OCI-LY3 (cell line): ENCODE data around the gene ADAM8.

ENCODE experiments used
- H2AFZ ChIP-seq: fragments of 200-600, 300-600 bp; shearing (Covaris generic); 2 replicates; pipeline ENCODE4 v1.6.0; 2014; ENCODE audit warnings: antibody characterized with exemption, low read depth, low read length
- H3K27ac ChIP-seq: fragments of 200-600, 300-600 bp; sonication (generic); 2 replicates; pipeline ENCODE4 v1.5.1; 2014; ENCODE audit warnings: mild to moderate bottlenecking, low read length, moderate library complexity, mixed read lengths
- H3K27me3 ChIP-seq: fragments of 200-600, 300-600 bp; sonication (generic); 2 replicates; pipeline ENCODE4 v1.6.1; 2014; ENCODE audit warnings: low read depth, low read length, mixed read lengths
- H3K36me3 ChIP-seq: fragments of 200-600, 300-600 bp; sonication (generic); replicated peaks from 2 replicates; pipeline ENCODE3; 2014; ENCODE audit warnings: low read depth, low read length, mixed read lengths
- H3K4me1 ChIP-seq: fragments of 300-600, 200-600 bp; sonication (generic); 2 replicates; pipeline ENCODE4 v1.6.1; 2014; ENCODE audit warnings: low read length, mixed read lengths
- H3K4me2 ChIP-seq: fragments of 200-600, 300-600 bp; sonication (generic); 2 replicates; pipeline ENCODE4 v1.6.1; 2014; ENCODE audit warnings: low read length, mixed read lengths
- H3K4me3 ChIP-seq: fragments of 300-600, 200-600 bp; sonication (generic); 2 replicates; pipeline ENCODE4 v1.5.1; 2014; ENCODE audit warnings: antibody characterized with exemption, mild to moderate bottlenecking, low read length, moderate library complexity
- H3K79me2 ChIP-seq: fragments of 300-600, 200-600 bp; shearing (Covaris generic); 2 replicates; pipeline ENCODE4 v1.6.1; 2014; ENCODE audit warnings: mild to moderate bottlenecking, low read length, mixed read lengths
- H3K9ac ChIP-seq: fragments of 300-600, 200-600 bp; shearing (Covaris generic); 2 replicates; pipeline ENCODE4 v1.6.0; 2014; ENCODE audit warnings: mild to moderate bottlenecking, low read length, moderate library complexity
- H3K9me3 ChIP-seq: fragments of 200-600, 300-600 bp; shearing (Covaris generic); 2 replicates; pipeline ENCODE4 v1.6.1; 2014; ENCODE audit warnings: low read length, mixed read lengths; ENCODE audit not compliant: insufficient read depth
- H4K20me1 ChIP-seq: fragments of 200-600, 300-600 bp; sonication (generic); 2 replicates; pipeline ENCODE4 v1.6.1; 2016; ENCODE audit warnings: low read length, mixed read lengths; ENCODE audit not compliant: insufficient read depth
- CTCF ChIP-seq: fragments of 200-600, 300-600 bp; sonication (generic); IDR thresholded peaks from 2 replicates; pipeline ENCODE4 v1.5.1; 2014; ENCODE audit warnings: antibody characterized with exemption, low read length, low read depth
- EZH2phosphoT487 ChIP-seq: fragments of 200-600 bp; shearing (Covaris generic); IDR thresholded peaks from 2 replicates; pipeline ENCODE4 v1.6.1; 2018; ENCODE audit warnings: antibody characterized with exemption, mixed run types, low read depth

Gene ADAM8

GRCh38 chr10:133309720-133310398 lies 33.2 kb upstream of the ADAM8 start:
- H3K36me3 ChIP-seq: peaks cover 4% of the 10 kb centered on the region
- peaks cover 27% of the 10 kb centered on the region for H3K4me1 ChIP-seq
- H3K27me3 ChIP-seq: no peaks in the 10 kb centered on the region
- no peak overlapping the region for H3K9ac ChIP-seq
- H3K9me3 ChIP-seq: no peaks in the 10 kb centered on the region
- no peak for TF ChIP-seq EZH2phosphoT487
- no peak for TF ChIP-seq CTCF
- H3K27ac ChIP-seq: no peak overlapping the region
- H3K79me2 ChIP-seq: peaks cover 35% of the 10 kb centered on the region
- H2AFZ ChIP-seq: no peak overlapping the region
- peak overlapping the region; percentile 100; the same call in 1 of the 2 replicates for H3K4me3 ChIP-seq
- H4K20me1 ChIP-seq: peaks cover 4% of the 10 kb centered on the region
- peak overlapping the region; percentile 64 for H3K4me2 ChIP-seq

DNA sequence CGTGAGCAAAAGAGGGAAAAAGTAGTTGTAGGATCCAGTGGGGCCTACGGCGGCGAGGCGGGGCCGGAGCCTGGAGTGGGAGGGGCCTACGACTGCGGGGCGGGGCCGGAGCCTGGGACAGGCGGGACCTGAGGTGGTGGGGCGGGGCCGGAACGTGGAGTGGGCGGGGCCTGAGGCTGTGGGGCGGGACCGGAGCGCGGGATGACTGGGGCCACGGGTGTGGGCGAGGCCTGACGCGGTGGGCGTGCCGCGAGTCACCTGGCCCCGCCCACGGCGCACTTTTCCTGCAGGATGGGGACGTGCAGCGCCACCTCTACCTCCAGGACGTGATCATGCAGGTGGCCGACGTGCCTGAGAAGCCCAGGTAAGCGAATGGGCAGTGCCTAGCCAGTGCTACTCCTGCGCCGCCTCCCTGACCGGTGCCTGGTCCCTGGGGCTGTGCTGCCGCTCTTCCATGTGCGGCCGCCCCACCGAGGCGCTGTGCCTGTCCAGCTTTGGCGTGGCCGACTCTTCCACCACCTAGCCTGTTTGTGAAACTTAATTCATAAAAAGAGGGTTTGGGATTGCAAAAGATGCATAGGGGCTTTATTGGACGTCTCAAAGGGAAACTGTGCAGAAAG lies 32.5 kb upstream of the ADAM8 start:
- Histone ChIP-seq H2AFZ (no peak overlapping the region), H3K9me3 (no peaks in the 10 kb centered on the region), H3K27ac (peak overlapping the region; percentile 88), H3K79me2 (peaks cover 40% of the 10 kb centered on the region), H3K4me2 (peak overlapping the region; percentile 64), H3K27me3 (no peaks in the 10 kb centered on the region), H3K4me3 (peak overlapping the region; percentile 100), H4K20me1 (peaks cover 4% of the 10 kb centered on the region), H3K36me3 (peaks cover 4% of the 10 kb centered on the region), H3K9ac (peak overlapping the region; percentile 96), H3K4me1 (peaks cover 27% of the 10 kb centered on the region)
- TF ChIP-seq EZH2phosphoT487: no peak
- no peak for TF ChIP-seq CTCF

- Histone ChIP-seq H3K9ac (peak within 1 kb of the TSS; percentile 96), H3K27me3 (no peaks in the 10 kb centered on the region), H2AFZ (no peak within 1 kb of the TSS), H3K4me1 (peaks cover 27% of the 10 kb centered on the region), H3K9me3 (no peaks in the 10 kb centered on the region), H3K79me2 (peaks cover 46% of the 10 kb centered on the region), H3K36me3 (peaks cover 4% of the 10 kb centered on the region), H3K27ac (peak within 1 kb of the TSS; percentile 88), H4K20me1 (peaks cover 4% of the 10 kb centered on the region), H3K4me2 (peak within 1 kb of the TSS; percentile 79), H3K4me3 (peak within 1 kb of the TSS; percentile 100)
- no peak for TF ChIP-seq EZH2phosphoT487
- peak; percentile 7; the same call in 1 of the 2 replicates for TF ChIP-seq CTCF
These were observed 31.9 kb upstream of the ADAM8 start, which contains the start of the genes TUBGCP2 and ZNF511 for GRCh38 chr10:133308421-133309099. TUBGCP2 (minus strand) TSS chr10:133308872; CDS start chr10:133302941, 5,931 bp downstream. ZNF511 (plus strand) TSS chr10:133308914; CDS start chr10:133308944, 30 bp downstream.
